Measurements from ENCODE around the gene PRCC.
A peak's percentile ranks its signal among the peaks of the same experiment; 100 is the strongest.

The PRCC gene

GRCh38 chr1:156839426-156840109 lies 72.2 kb downstream of the PRCC start:
- peaks cover 89% of the 10 kb centered on the region for H3K27me3 ChIP-seq (ENCODE audit: control insufficient read depth, insufficient read depth, low read length)
- no peak overlapping the region for H3K27ac ChIP-seq (ENCODE audit: low read depth, low read length)
- H3K9ac ChIP-seq (ENCODE audit: low read length), result no peak overlapping the region
- no peaks in the 10 kb centered on the region for H3K9me3 ChIP-seq (ENCODE audit: control insufficient read depth, insufficient read depth, low read depth, low read length)
- H3K4me3 ChIP-seq (ENCODE audit: low read depth, low read length), result no peak overlapping the region
- H3K4me1 ChIP-seq (ENCODE audit: control insufficient read depth, insufficient read depth, low read length), result peaks cover 3% of the 10 kb centered on the region; the same call in 1 of the 2 replicates
- H3K36me3 ChIP-seq (ENCODE audit: control insufficient read depth, insufficient read depth, low read length), result no peaks in the 10 kb centered on the region

- no peak overlapping the region for H3K9ac ChIP-seq (ENCODE audit: low read length)
- H3K9me3 ChIP-seq (ENCODE audit: control insufficient read depth, insufficient read depth, low read depth, low read length), result no peaks in the 10 kb centered on the region
- H3K4me3 ChIP-seq (ENCODE audit: low read depth, low read length), result no peak overlapping the region
- H3K36me3 ChIP-seq (ENCODE audit: control insufficient read depth, insufficient read depth, low read length), result no peaks in the 10 kb centered on the region
- peaks cover 10% of the 10 kb centered on the region for H3K4me1 ChIP-seq (ENCODE audit: control insufficient read depth, insufficient read depth, low read length)
- H3K27ac ChIP-seq (ENCODE audit: low read depth, low read length), result no peak overlapping the region
- peaks cover 90% of the 10 kb centered on the region for H3K27me3 ChIP-seq (ENCODE audit: control insufficient read depth, insufficient read depth, low read length)
These were observed 73.0 kb downstream of the PRCC start for GRCh38 chr1:156840186-156840897.

GRCh38 chr1:156840898-156841279 lies 73.6 kb downstream of the PRCC start:
- no peak overlapping the region for H3K9ac ChIP-seq (ENCODE audit: low read length)
- no peak overlapping the region for H3K4me3 ChIP-seq (ENCODE audit: low read depth, low read length)
- H3K27ac ChIP-seq (ENCODE audit: low read depth, low read length), result no peak overlapping the region
- no peaks in the 10 kb centered on the region for H3K9me3 ChIP-seq (ENCODE audit: control insufficient read depth, insufficient read depth, low read depth, low read length)
- peaks cover 10% of the 10 kb centered on the region for H3K4me1 ChIP-seq (ENCODE audit: control insufficient read depth, insufficient read depth, low read length)
- peaks cover 90% of the 10 kb centered on the region for H3K27me3 ChIP-seq (ENCODE audit: control insufficient read depth, insufficient read depth, low read length)
- H3K36me3 ChIP-seq (ENCODE audit: control insufficient read depth, insufficient read depth, low read length), result no peaks in the 10 kb centered on the region

DNA sequence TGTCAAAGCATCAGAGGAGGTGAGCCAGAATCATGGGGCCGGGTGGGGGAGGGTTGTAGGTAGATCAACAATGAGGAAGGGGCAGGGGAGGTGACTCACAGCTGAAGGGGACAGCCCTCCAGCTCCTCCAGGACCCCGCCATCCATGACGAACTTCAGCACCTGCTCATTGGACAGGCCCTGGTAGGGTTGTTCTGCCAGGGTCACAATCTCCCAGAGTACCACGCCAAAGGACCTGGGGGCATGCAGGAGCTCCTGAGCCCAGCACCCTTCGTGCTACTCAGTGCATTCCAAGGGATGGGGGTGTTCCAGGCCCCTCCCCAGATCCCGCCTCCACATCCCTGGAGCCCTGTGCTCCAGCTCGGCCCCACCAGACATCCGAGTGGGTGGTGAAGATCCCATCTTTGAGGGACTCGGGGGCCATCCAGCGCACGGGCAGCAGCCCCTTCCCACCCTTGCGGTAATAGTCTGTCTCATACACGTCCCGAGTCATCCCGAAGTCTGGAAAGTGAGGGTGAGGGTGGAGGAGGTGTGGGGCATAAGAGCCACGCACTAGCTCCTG lies 74.0 kb downstream of the PRCC start:
- Histone ChIP-seq H3K36me3 (ENCODE audit: control insufficient read depth, insufficient read depth, low read length) (no peaks in the 10 kb centered on the region), H3K9me3 (ENCODE audit: control insufficient read depth, insufficient read depth, low read depth, low read length) (no peaks in the 10 kb centered on the region), H3K27ac (ENCODE audit: low read depth, low read length) (no peak overlapping the region), H3K27me3 (ENCODE audit: control insufficient read depth, insufficient read depth, low read length) (peaks cover 90% of the 10 kb centered on the region), H3K4me1 (ENCODE audit: control insufficient read depth, insufficient read depth, low read length) (peaks cover 10% of the 10 kb centered on the region), H3K9ac (ENCODE audit: low read length) (no peak overlapping the region), H3K4me3 (ENCODE audit: low read depth, low read length) (no peak overlapping the region)

GRCh38 chr1:156842618-156843300 lies 75.4 kb downstream of the PRCC start:
- no peaks in the 10 kb centered on the region for H3K36me3 ChIP-seq (ENCODE audit: control insufficient read depth, insufficient read depth, low read length)
- no peak overlapping the region for H3K27ac ChIP-seq (ENCODE audit: low read depth, low read length)
- no peaks in the 10 kb centered on the region for H3K9me3 ChIP-seq (ENCODE audit: control insufficient read depth, insufficient read depth, low read depth, low read length)
- H3K27me3 ChIP-seq (ENCODE audit: control insufficient read depth, insufficient read depth, low read length), result peaks cover 90% of the 10 kb centered on the region
- H3K4me3 ChIP-seq (ENCODE audit: low read depth, low read length), result no peak overlapping the region
- H3K9ac ChIP-seq (ENCODE audit: low read length), result no peak overlapping the region
- H3K4me1 ChIP-seq (ENCODE audit: control insufficient read depth, insufficient read depth, low read length), result peaks cover 10% of the 10 kb centered on the region

DNA sequence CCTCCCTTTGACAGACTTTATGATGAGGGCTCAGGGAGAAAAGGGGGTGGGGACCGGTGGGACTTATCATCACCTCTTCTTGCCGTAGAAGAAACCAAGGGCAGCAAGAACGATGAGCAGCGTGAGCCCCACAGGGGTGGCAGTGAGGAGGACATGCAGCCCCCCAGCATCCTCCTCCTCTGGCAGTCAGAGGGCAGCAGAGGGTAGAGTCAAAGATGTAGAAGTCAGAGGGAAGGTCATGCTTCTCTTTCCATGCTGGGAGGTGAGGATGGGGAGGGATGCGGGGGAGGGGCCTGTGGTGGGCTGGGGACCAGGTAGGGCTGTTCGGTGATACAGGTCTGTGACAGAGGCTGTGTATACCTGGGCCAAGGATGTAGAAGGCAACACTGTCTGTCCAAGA lies 76.8 kb downstream of the PRCC start:
- Histone ChIP-seq H3K27ac (ENCODE audit: low read depth, low read length) (no peak overlapping the region), H3K4me3 (ENCODE audit: low read depth, low read length) (no peak overlapping the region), H3K9ac (ENCODE audit: low read length) (no peak overlapping the region), H3K36me3 (ENCODE audit: control insufficient read depth, insufficient read depth, low read length) (no peaks in the 10 kb centered on the region), H3K4me1 (ENCODE audit: control insufficient read depth, insufficient read depth, low read length) (peaks cover 18% of the 10 kb centered on the region), H3K9me3 (ENCODE audit: control insufficient read depth, insufficient read depth, low read depth, low read length) (no peaks in the 10 kb centered on the region), H3K27me3 (ENCODE audit: control insufficient read depth, insufficient read depth, low read length) (peaks cover 90% of the 10 kb centered on the region)

DNA sequence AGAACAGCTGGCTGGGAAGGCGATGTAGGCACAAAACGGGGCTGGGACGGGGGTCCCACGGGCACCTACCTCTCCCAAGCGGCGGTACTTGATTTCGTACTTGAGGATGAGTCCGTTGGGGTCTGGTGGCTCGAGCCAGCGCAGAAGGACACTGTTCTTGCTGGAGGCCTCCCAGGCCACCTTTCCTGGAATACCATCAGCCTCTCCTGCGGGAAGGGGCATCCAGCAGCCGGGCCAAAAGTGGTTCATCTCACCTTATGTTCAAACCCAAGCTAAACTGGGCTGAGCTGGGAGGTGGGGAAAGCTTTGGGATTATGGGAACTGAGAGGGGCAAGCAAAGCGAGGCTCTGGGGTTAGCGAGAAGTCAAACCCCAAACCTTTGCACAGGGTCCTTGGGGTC lies 77.3 kb downstream of the PRCC start:
- no peaks in the 10 kb centered on the region for H3K9me3 ChIP-seq (ENCODE audit: control insufficient read depth, insufficient read depth, low read depth, low read length)
- peaks cover 91% of the 10 kb centered on the region for H3K27me3 ChIP-seq (ENCODE audit: control insufficient read depth, insufficient read depth, low read length)
- H3K4me1 ChIP-seq (ENCODE audit: control insufficient read depth, insufficient read depth, low read length), result peaks cover 19% of the 10 kb centered on the region
- H3K36me3 ChIP-seq (ENCODE audit: control insufficient read depth, insufficient read depth, low read length), result no peaks in the 10 kb centered on the region
- H3K27ac ChIP-seq (ENCODE audit: low read depth, low read length), result no peak overlapping the region
- no peak overlapping the region for H3K9ac ChIP-seq (ENCODE audit: low read length)
- H3K4me3 ChIP-seq (ENCODE audit: low read depth, low read length), result peak overlapping the region; percentile 59

DNA sequence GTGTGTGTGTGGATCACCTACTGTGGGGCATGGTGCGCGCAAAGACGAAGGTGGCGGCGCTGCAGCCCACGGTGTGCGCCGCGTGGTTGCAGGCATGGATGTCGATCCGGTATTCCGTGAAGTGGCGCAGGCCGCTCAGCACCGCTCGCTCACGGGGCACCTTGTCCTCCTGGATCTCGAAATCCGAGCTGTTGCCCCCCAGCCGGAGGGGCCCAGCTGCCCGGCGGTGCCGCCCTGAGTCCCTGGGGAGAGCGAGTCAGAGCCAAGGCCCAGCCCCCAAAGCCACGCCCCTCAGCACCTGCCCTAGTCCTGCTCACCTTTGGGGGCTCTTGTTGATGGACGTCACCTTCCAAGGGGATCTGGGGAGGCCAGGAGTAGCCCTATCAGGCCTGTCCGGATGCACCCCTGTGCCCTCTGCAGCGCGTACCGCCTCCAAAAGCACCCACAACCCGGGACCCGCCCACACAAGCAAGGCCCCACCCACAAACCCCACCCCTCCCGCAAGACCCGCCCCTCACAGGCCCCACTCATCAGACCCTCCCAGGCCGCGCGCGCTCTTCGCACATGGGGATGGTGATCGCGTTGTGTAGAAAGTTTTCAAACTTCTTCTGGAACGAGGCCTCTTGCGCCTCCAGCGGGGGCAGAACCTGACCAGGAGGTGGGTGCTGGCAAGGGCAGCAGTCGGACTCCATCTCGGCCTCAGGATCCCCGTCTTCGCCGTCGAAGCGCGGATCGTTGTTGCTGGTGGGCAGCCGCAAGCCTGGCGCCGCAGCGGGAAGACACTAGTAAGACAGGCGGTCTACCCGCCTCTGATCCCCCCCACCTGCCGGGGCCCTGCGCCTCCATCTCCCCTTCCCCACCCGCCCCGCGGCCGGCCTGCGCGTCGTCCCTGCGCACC lies 78.0 kb downstream of the PRCC start:
- H3K4me3 ChIP-seq (ENCODE audit: low read depth, low read length), result peak overlapping the region; percentile 59
- peaks cover 96% of the 10 kb centered on the region for H3K27me3 ChIP-seq (ENCODE audit: control insufficient read depth, insufficient read depth, low read length)
- H3K36me3 ChIP-seq (ENCODE audit: control insufficient read depth, insufficient read depth, low read length), result no peaks in the 10 kb centered on the region
- H3K4me1 ChIP-seq (ENCODE audit: control insufficient read depth, insufficient read depth, low read length), result peaks cover 19% of the 10 kb centered on the region
- no peak overlapping the region for H3K27ac ChIP-seq (ENCODE audit: low read depth, low read length)
- no peaks in the 10 kb centered on the region for H3K9me3 ChIP-seq (ENCODE audit: control insufficient read depth, insufficient read depth, low read depth, low read length)
- no peak overlapping the region for H3K9ac ChIP-seq (ENCODE audit: low read length)

DNA sequence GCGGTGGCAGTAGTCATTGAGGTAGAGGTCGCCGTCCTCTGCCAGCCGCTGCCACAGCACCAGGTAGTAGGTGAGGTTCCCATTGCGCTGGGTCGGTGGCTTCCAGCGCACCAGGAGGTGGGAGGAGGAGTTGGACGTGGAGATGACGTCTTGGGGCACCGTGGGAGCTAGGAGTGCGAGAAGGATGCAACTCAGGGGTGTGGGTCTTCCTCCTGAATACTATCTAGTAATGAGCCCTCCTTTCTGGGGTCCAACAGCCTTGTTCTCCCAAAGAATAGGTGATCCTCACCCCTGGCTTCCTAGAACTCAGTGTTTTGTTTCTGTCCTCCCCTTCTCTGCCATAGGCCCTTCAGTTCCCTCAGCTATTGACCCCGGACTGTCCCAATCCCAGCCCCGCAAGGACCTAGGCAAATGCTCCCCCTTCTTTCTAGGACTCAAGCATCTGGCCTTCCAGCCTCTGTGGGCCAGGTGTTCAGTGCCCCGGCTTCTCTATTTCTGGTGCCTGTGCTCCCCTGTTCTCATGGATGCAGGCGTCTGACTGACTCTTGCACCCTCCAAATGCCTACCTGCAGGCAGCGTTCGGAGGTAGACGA lies 78.7 kb downstream of the PRCC start:
- Histone ChIP-seq H3K36me3 (ENCODE audit: control insufficient read depth, insufficient read depth, low read length) (no peaks in the 10 kb centered on the region), H3K4me3 (ENCODE audit: low read depth, low read length) (peak overlapping the region; percentile 59), H3K4me1 (ENCODE audit: control insufficient read depth, insufficient read depth, low read length) (peaks cover 19% of the 10 kb centered on the region), H3K27me3 (ENCODE audit: control insufficient read depth, insufficient read depth, low read length) (peaks cover 100% of the 10 kb centered on the region), H3K9ac (ENCODE audit: low read length) (no peak overlapping the region), H3K9me3 (ENCODE audit: control insufficient read depth, insufficient read depth, low read depth, low read length) (no peaks in the 10 kb centered on the region), H3K27ac (ENCODE audit: low read depth, low read length) (no peak overlapping the region)

DNA sequence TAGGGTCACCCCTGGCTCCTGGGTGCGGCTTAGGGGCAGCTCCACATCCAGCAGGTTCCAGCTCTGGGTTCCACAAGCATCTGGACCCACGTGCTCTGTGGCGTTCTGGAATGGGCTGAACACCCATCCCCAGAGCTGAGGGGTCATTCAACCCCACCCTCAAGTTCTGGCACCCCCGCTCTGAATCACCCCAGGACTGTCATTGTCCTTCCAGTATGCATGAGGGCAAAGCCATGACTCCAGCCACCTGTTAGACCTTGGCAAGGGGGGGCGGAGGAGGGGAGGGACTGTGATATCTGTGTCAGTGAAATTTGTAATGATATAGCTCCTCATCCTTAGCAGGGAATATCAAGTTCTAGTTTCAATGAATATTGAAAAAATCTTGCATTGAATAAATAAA lies 79.3 kb downstream of the PRCC start:
- Histone ChIP-seq H3K4me3 (ENCODE audit: low read depth, low read length) (no peak overlapping the region), H3K27ac (ENCODE audit: low read depth, low read length) (no peak overlapping the region), H3K36me3 (ENCODE audit: control insufficient read depth, insufficient read depth, low read length) (no peaks in the 10 kb centered on the region), H3K4me1 (ENCODE audit: control insufficient read depth, insufficient read depth, low read length) (peaks cover 19% of the 10 kb centered on the region), H3K9me3 (ENCODE audit: control insufficient read depth, insufficient read depth, low read depth, low read length) (no peaks in the 10 kb centered on the region), H3K27me3 (ENCODE audit: control insufficient read depth, insufficient read depth, low read length) (peaks cover 100% of the 10 kb centered on the region), H3K9ac (ENCODE audit: low read length) (no peak overlapping the region)
